ENCODE data around the gene NEUROG1. TPM values are rescaled to one million over a fixed set of nuclear protein-coding genes. Genes with fewer than 3 reads are reported as not detected.

The NEUROG1 gene
- total RNA-seq, 2 donors from 2014 or later, result not detected

GRCh38 chr5:135569755-135570452, 34.1 kb upstream of the NEUROG1 start:
- Mint-ChIP-seq H3K36me3 (ENCODE audit: low read depth) (no peaks in the 10 kb centered on the region), H3K4me3 (no peak overlapping the region), H3K4me1 (peaks cover 9% of the 10 kb centered on the region), H3K27ac (no peak overlapping the region), H3K27me3 (peaks cover 44% of the 10 kb centered on the region)
- DNase-seq (no peak), ATAC-seq (no peak)
- H3K9me3 ChIP-seq (ENCODE audit: control insufficient read depth, low read length, poor library complexity, severe bottlenecking), result no peaks in the 10 kb centered on the region

- H3K9me3 ChIP-seq (ENCODE audit: control insufficient read depth, low read length, poor library complexity, severe bottlenecking), result no peaks in the 10 kb centered on the region
- ATAC-seq (no peak), DNase-seq (no peak)
- H3K4me1 Mint-ChIP-seq, result peaks cover 9% of the 10 kb centered on the region
- H3K27me3 Mint-ChIP-seq, result peaks cover 47% of the 10 kb centered on the region
- H3K27ac Mint-ChIP-seq, result no peak overlapping the region
- no peak overlapping the region for H3K4me3 Mint-ChIP-seq
- no peaks in the 10 kb centered on the region for H3K36me3 Mint-ChIP-seq (ENCODE audit: low read depth)
Observed at GRCh38 chr5:135568923-135569360, 33.2 kb upstream of the NEUROG1 start.

GRCh38 chr5:135568246-135568645, 32.5 kb upstream of the NEUROG1 start:
- ATAC-seq, result no peak

DNA sequence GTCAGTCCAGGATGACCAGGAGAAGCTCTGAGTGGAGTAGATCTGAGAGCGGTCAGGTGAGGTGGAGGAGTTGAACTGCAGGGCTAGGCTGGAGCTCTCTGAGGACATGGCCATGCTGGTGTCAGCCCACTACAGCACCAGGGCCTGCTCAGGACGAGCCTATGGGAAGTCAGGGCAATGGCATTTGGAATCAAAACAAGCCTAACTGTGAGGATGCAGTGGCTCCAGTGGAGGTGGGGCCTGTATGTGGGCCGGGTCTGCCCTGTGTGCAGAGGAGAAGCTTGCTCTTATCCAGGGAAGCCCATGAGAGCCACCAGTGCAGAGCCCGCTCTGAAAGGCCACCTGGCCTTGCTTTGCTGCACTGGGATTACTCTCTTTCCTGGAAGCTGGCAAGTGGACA, 31.9 kb upstream of the NEUROG1 start:
- peaks cover 45% of the 10 kb centered on the region for H3K27me3 Mint-ChIP-seq
- DNase-seq (no peak), ATAC-seq (no peak)
- H3K9me3 ChIP-seq (ENCODE audit: control insufficient read depth, low read length, poor library complexity, severe bottlenecking), result no peaks in the 10 kb centered on the region
- H3K4me3 Mint-ChIP-seq, result no peak overlapping the region
- peaks cover 9% of the 10 kb centered on the region for H3K4me1 Mint-ChIP-seq
- H3K27ac Mint-ChIP-seq, result no peak overlapping the region
- H3K36me3 Mint-ChIP-seq (ENCODE audit: low read depth), result no peaks in the 10 kb centered on the region

More at GRCh38 chr5:135568246-135568645, 32.5 kb upstream of the NEUROG1 start:
- Mint-ChIP-seq H3K4me3 (no peak overlapping the region), H3K27me3 (peaks cover 47% of the 10 kb centered on the region), H3K4me1 (peaks cover 9% of the 10 kb centered on the region), H3K36me3 (ENCODE audit: low read depth) (no peaks in the 10 kb centered on the region), H3K27ac (no peak overlapping the region)
- no peak for DNase-seq
- H3K9me3 ChIP-seq (ENCODE audit: control insufficient read depth, low read length, poor library complexity, severe bottlenecking), result no peaks in the 10 kb centered on the region

- H3K4me1 Mint-ChIP-seq, result peaks cover 9% of the 10 kb centered on the region
- peaks cover 36% of the 10 kb centered on the region for H3K27me3 Mint-ChIP-seq
- no peaks in the 10 kb centered on the region for H3K36me3 Mint-ChIP-seq (ENCODE audit: low read depth)
- H3K27ac Mint-ChIP-seq, result no peak overlapping the region
- no peaks in the 10 kb centered on the region for H3K9me3 ChIP-seq (ENCODE audit: control insufficient read depth, low read length, poor library complexity, severe bottlenecking)
- ATAC-seq, result no peak
- H3K4me3 Mint-ChIP-seq, result no peak overlapping the region
- DNase-seq, result no peak
Observed at GRCh38 chr5:135566422-135567400, 30.9 kb upstream of the NEUROG1 start.

GRCh38 chr5:135565725-135566421, 30.1 kb upstream of the NEUROG1 start:
- DNase-seq (peak; percentile 29 to 62 (median 41)), ATAC-seq (peak; percentile 72)
- no peaks in the 10 kb centered on the region for H3K9me3 ChIP-seq (ENCODE audit: control insufficient read depth, low read length, poor library complexity, severe bottlenecking)
- Mint-ChIP-seq H3K36me3 (ENCODE audit: low read depth) (no peaks in the 10 kb centered on the region), H3K27me3 (peaks cover 37% of the 10 kb centered on the region), H3K27ac (no peak overlapping the region), H3K4me3 (no peak overlapping the region), H3K4me1 (peaks cover 10% of the 10 kb centered on the region)

GRCh38 chr5:135565266-135565665, 29.5 kb upstream of the NEUROG1 start:
- H3K9me3 ChIP-seq (ENCODE audit: control insufficient read depth, low read length, poor library complexity, severe bottlenecking), result no peaks in the 10 kb centered on the region
- peaks cover 13% of the 10 kb centered on the region for H3K4me1 Mint-ChIP-seq
- H3K4me3 Mint-ChIP-seq, result no peak overlapping the region
- H3K36me3 Mint-ChIP-seq (ENCODE audit: low read depth), result no peaks in the 10 kb centered on the region
- DNase-seq (no peak), ATAC-seq (no peak)
- peaks cover 43% of the 10 kb centered on the region for H3K27me3 Mint-ChIP-seq
- no peak overlapping the region for H3K27ac Mint-ChIP-seq

DNA sequence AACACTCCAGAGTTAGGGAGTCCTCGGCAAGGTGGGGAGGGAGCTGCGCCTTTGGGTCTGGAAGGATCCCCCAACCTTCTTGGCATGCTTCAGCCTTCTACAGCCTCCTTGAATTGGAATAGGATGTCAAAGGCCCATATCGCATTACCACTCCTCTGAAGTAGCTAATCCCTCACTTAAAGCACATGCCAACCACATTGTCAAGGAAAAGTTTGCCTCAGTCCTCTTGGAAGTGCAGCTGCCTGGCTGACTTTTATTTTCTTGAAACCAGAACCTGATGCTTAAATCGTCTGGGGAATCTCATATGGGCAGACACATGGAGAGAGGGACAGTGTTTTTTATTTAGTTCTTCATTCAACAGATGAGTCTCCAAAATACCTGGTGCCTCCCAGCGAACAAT, 28.6 kb upstream of the NEUROG1 start:
- H3K27ac Mint-ChIP-seq, result no peak overlapping the region
- no peaks in the 10 kb centered on the region for H3K9me3 ChIP-seq (ENCODE audit: control insufficient read depth, low read length, poor library complexity, severe bottlenecking)
- H3K36me3 Mint-ChIP-seq (ENCODE audit: low read depth), result no peaks in the 10 kb centered on the region
- ATAC-seq, result no peak
- no peak for DNase-seq
- peaks cover 13% of the 10 kb centered on the region for H3K4me1 Mint-ChIP-seq
- H3K4me3 Mint-ChIP-seq, result no peak overlapping the region
- H3K27me3 Mint-ChIP-seq, result peaks cover 46% of the 10 kb centered on the region

DNA sequence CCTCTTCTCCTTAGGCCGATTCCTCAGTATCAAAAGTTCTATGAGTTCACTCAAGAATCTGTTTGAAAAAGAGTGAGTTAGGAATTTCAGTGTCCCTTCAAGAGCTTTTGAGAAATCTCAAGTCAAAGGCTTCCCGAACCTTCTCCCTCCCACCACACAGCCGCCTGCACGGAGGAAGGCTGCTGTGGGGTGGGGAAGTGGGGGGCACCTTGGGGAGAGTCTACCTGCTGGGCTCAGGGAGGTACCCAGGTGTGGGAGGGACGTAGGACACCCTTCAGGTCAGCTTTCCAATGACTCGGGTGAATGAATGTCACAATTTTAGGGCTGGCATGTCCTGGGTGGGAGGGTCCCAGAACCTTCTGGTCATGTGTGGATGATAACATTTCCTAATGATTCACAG, 25.5 kb upstream of the NEUROG1 start:
- no peak overlapping the region for H3K27ac Mint-ChIP-seq
- H3K4me3 Mint-ChIP-seq, result no peak overlapping the region
- H3K9me3 ChIP-seq (ENCODE audit: control insufficient read depth, low read length, poor library complexity, severe bottlenecking), result no peaks in the 10 kb centered on the region
- H3K27me3 Mint-ChIP-seq, result peaks cover 53% of the 10 kb centered on the region
- ATAC-seq (no peak), DNase-seq (no peak)
- H3K4me1 Mint-ChIP-seq, result peaks cover 7% of the 10 kb centered on the region
- H3K36me3 Mint-ChIP-seq (ENCODE audit: low read depth), result no peaks in the 10 kb centered on the region

DNA sequence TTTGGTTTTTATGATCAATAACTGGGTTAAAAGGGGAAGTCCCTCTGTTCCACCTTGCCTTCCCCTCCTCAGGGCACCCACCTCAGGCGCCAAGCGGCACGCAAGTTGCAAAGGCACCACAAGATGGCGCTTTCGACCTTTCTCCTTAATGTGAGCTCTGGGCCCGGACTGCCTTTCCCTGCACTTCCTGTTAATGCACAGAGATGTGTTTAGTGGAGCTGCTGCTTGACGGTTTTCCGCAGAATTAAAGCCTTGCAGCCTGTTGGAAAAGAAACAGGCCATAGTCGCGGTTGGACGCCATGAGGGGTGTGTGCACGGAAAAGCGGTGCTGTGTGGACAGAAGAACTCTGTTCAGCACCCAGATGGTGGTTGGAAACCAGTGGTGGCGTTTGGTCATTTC, 25.1 kb upstream of the NEUROG1 start:
- ATAC-seq (peak; percentile 85), DNase-seq (peak in 1 of 3 donors; percentile 52)
- Mint-ChIP-seq H3K27ac (no peak overlapping the region), H3K36me3 (ENCODE audit: low read depth) (no peaks in the 10 kb centered on the region), H3K4me3 (no peak overlapping the region), H3K27me3 (peaks cover 54% of the 10 kb centered on the region), H3K4me1 (peaks cover 4% of the 10 kb centered on the region)
- H3K9me3 ChIP-seq (ENCODE audit: control insufficient read depth, low read length, poor library complexity, severe bottlenecking), result no peaks in the 10 kb centered on the region

DNA sequence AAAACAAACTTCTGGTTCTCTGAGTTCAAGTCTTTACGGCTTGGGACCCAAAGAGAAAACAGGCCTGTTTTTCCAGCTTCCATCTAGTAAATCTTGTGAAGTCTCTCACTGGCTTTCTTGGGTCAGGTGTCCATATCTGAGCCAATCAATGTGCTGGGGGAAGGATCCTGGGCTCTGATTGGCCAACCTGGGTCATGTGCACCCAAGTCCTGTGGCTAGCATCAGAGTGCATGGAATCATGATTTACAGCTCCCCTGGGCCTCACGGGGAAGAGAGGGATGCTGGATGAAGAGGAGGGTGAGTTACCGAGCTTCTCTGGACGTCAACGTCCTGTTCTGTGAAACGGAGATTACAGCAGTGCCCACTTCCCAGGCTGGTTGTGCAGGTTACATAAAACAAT, 23.6 kb upstream of the NEUROG1 start:
- no peaks in the 10 kb centered on the region for H3K36me3 Mint-ChIP-seq (ENCODE audit: low read depth)
- peaks cover 46% of the 10 kb centered on the region for H3K27me3 Mint-ChIP-seq
- H3K9me3 ChIP-seq (ENCODE audit: control insufficient read depth, low read length, poor library complexity, severe bottlenecking), result no peaks in the 10 kb centered on the region
- H3K4me1 Mint-ChIP-seq, result peaks cover 6% of the 10 kb centered on the region
- no peak for ATAC-seq
- H3K27ac Mint-ChIP-seq, result peak overlapping the region; percentile 24
- DNase-seq, result no peak
- H3K4me3 Mint-ChIP-seq, result no peak overlapping the region

DNA sequence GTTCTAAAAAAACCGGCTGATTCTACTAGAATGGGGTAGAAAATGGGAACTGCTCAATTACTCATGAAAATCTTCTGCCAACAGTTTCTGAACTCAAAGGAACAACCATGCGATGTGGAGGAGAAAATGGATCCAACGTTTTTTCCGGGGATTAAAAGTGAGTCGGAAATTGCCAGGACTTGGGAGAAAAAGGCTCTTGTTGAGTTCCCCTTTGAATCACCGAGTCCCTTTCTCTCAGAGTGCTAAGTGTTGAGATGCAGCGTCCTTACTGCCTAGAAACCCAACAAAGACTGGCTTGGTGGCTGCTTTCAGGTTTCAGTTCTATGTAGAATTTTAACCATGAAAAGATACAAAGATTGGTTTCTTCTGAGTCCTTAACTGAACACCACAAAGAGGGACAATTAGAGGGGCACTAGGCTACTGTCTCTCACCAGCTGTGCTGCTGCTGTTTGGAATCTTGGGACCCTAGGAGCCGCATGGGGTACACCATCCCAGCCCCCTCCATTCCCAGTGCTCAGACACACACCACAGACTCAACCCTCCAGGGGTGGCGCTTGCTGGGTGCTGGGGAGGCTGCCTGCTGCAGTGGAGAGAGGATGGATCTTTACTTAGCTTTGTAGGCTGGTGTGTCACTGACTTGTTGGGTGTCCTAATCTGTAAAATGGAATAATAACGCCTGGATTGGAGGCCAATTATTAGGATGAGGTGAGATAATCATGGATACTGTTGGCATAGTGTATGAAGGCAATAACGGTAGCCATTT, 21.5 kb upstream of the NEUROG1 start:
- H3K36me3 Mint-ChIP-seq (ENCODE audit: low read depth), result no peaks in the 10 kb centered on the region

More for the DNA sequence above, 21.5 kb upstream of the NEUROG1 start:
- no peaks in the 10 kb centered on the region for H3K9me3 ChIP-seq (ENCODE audit: control insufficient read depth, low read length, poor library complexity, severe bottlenecking)
- no peak for ATAC-seq
- DNase-seq, result no peak
- Mint-ChIP-seq H3K4me3 (no peak overlapping the region), H3K27ac (no peak overlapping the region), H3K4me1 (peaks cover 6% of the 10 kb centered on the region), H3K27me3 (peaks cover 51% of the 10 kb centered on the region)

All from T-helper 17 cell (primary cell).